ENCODE measurements around the gene DRC7. TPM values are rescaled to one million over a fixed set of nuclear protein-coding genes. Genes with fewer than 3 reads are reported as not detected.

The DRC7 gene
- total and polyA plus RNA-seq, 10 of the 15 experiments (the other 5 are each of a cell fraction or from before 2014, with no cell fraction given): 0.06 to 0.49 (median 0.14) TPM; not detected in 4

GRCh38 chr16:57724531-57724930 is 29.9 kb downstream of the DRC7 start:
- intact Hi-C loops (cut with micrococcal nuclease; ENCODE audit: unreplicated experiment) (no loop called here), in situ Hi-C loops (cut with MboI) (no loop called here)
- POLR2A ChIA-PET: no interaction called here
- Histone ChIP-seq H3K27ac (ENCODE audit: control insufficient read depth, insufficient read depth) (no peak overlapping the region), H3K36me3 (ENCODE audit: control insufficient read depth in 2 of 2, insufficient read depth in 2 of 2, low read length in 1 of 2) (no peaks in the 10 kb centered on the region), H3K4me1 (ENCODE audit: control insufficient read depth, insufficient read depth, low read length) (no peaks in the 10 kb centered on the region), H3K9me3 (replicated peaks; ENCODE audit: control insufficient read depth, insufficient read depth, low read length) (no peaks in the 10 kb centered on the region), H3K4me3 (no peak overlapping the region), H3K4me2 (ENCODE audit: control insufficient read depth, insufficient read depth) (no peak overlapping the region), H3K79me2 (ENCODE audit: control insufficient read depth, insufficient read depth, low read length) (no peaks in the 10 kb centered on the region), H3K9ac (ENCODE audit: control insufficient read depth, insufficient read depth, low read length) (no peak overlapping the region), H2AFZ (ENCODE audit: control insufficient read depth, low read depth, low read length) (no peak overlapping the region), H3K27me3 (replicated peaks in 1 of 2; ENCODE audit: control insufficient read depth in 2 of 2, insufficient read depth in 2 of 2, low read length in 1 of 2) (no peaks in the 10 kb centered on the region), H4K20me1 (ENCODE audit: control insufficient read depth, insufficient read depth) (no peaks in the 10 kb centered on the region)
- CTCF ChIA-PET: interaction anchor here (1.5 kb wide), 1 partner anchor 149 kb away, joined by 5 read pairs; no protein-coding TSS in a partner anchor
- no TSS peak for BruUV-seq (replicated peaks)
- SMC1A ChIA-PET (ENCODE audit: uncharacterized antibody, unreplicated experiment): interaction anchor here (0.7 to 2.6 kb wide), 2 partner anchors 11 to 75 kb away, joined by 3 to 12 read pairs; partner anchors contain the start of gene KATNB1
- WGBS (ENCODE audit: insufficient coverage, insufficient replicate concordance, low lambda C conversion rate, missing lambda C conversion rate): 67% methylated on average over 15 of the region's 15 CpGs
- DNase-seq (ENCODE audit: low read depth, low spot score) (no peak), ATAC-seq (no peak), FAIRE-seq (no peak)
- TF ChIP-seq NFYA (IDR thresholded peaks at IDR 0.05; ENCODE audit: borderline replicate concordance, low read depth, low read length) (no peak), SIX5 (IDR thresholded peaks at IDR 0.05; ENCODE audit: low read depth, low read length, severe bottlenecking) (no peak), PBX3 (IDR thresholded peaks at IDR 0.05; ENCODE audit: insufficient replicate concordance, low read depth, low read length) (no peak)
- RAD21 ChIA-PET (ENCODE audit: unreplicated experiment): interaction anchor here (1.0 to 1.5 kb wide), 2 partner anchors 11 to 124 kb away, joined by 3 to 4 read pairs; partner anchors contain the start of gene KATNB1

- peak in 1 of 2 experiments; percentile 17; a peak in 1 of 4 replicates for TF ChIP-seq IKZF2 (IDR thresholded peaks at IDR 0.05)
- peak; percentile 82 for TF ChIP-seq NR2F1 (conservative IDR thresholded peaks at IDR 0.05)
- TF ChIP-seq ZBED1 (IDR thresholded peaks at IDR 0.05; ENCODE audit: borderline replicate concordance): no peak; the same call in 1 of the 2 replicates
- TF ChIP-seq RELB (IDR thresholded peaks at IDR 0.05; ENCODE audit: low read depth): 0 out of 2 replicates have a peak, but pooled peaks have one; percentile 24
- Histone ChIP-seq H3K9ac (ENCODE audit: control insufficient read depth, insufficient read depth, low read length) (no peak overlapping the region), H3K4me3 (no peak overlapping the region), H3K27ac (ENCODE audit: control insufficient read depth, insufficient read depth) (no peak overlapping the region), H4K20me1 (ENCODE audit: control insufficient read depth, insufficient read depth) (no peaks in the 10 kb centered on the region), H3K4me2 (ENCODE audit: control insufficient read depth, insufficient read depth) (no peak overlapping the region), H3K9me3 (replicated peaks; ENCODE audit: control insufficient read depth, insufficient read depth, low read length) (no peaks in the 10 kb centered on the region), H3K79me2 (ENCODE audit: control insufficient read depth, insufficient read depth, low read length) (no peaks in the 10 kb centered on the region), H2AFZ (ENCODE audit: control insufficient read depth, low read depth, low read length) (no peak overlapping the region), H3K36me3 (ENCODE audit: control insufficient read depth in 2 of 2, insufficient read depth in 2 of 2, low read length in 1 of 2) (no peaks in the 10 kb centered on the region), H3K4me1 (ENCODE audit: control insufficient read depth, insufficient read depth, low read length) (no peaks in the 10 kb centered on the region), H3K27me3 (replicated peaks in 1 of 2; ENCODE audit: control insufficient read depth in 2 of 2, insufficient read depth in 2 of 2, low read length in 1 of 2) (no peaks in the 10 kb centered on the region)
- in situ Hi-C loops (cut with MboI) (no loop called here), intact Hi-C loops (cut with micrococcal nuclease; ENCODE audit: unreplicated experiment) (no loop called here)
- SMC1A ChIA-PET (ENCODE audit: uncharacterized antibody, unreplicated experiment): interaction anchor here (0.7 to 2.6 kb wide), 2 partner anchors 11 to 76 kb away, joined by 3 to 12 read pairs; partner anchors contain the start of gene KATNB1
- RAD21 ChIA-PET (ENCODE audit: unreplicated experiment): interaction anchor here (1.0 to 1.5 kb wide), 2 partner anchors 10 to 124 kb away, joined by 3 to 4 read pairs; partner anchors contain the start of gene KATNB1
- BruUV-seq (replicated peaks): no TSS peak
- WGBS (ENCODE audit: insufficient coverage, insufficient replicate concordance, low lambda C conversion rate, missing lambda C conversion rate): 9% methylated on average over 5 of the region's 5 CpGs
- FAIRE-seq: peak; percentile 41
- DNase-seq (ENCODE audit: low read depth, low spot score): no peak
- peak; percentile 52 for ATAC-seq
- CTCF ChIA-PET: interaction anchor here (1.3 kb wide), 1 partner anchor 76 kb away, joined by 4 read pairs; no protein-coding TSS in a partner anchor
- POLR2A ChIA-PET: no interaction called here
Observed at GRCh38 chr16:57725151-57725550, 30.5 kb downstream of the DRC7 start.
